CD14-positive monocyte (primary cell): ENCODE data around the gene MBNL2. TPM values are rescaled to one million over a fixed set of nuclear protein-coding genes. Genes with fewer than 3 reads are reported as not detected.
A peak's percentile ranks its signal among the peaks of the same experiment; 100 is the strongest.

Experiments used
- DNase-seq, 3 donors: peaks; one replicate each; pipeline ENCODE4 v3.0.0-alpha.2; 2011 to 2022
- H2AFZ ChIP-seq: 2 replicates; pipeline ENCODE4 v1.6.0; 2012; ENCODE audit warnings: mild to moderate bottlenecking, low read depth, low read length, inconsistent platforms; ENCODE audit not compliant: insufficient read depth, poor library complexity, severe bottlenecking
- H3K27ac ChIP-seq, 2 donors: 1 replicate in 1 of 2; 2 replicates in 1 of 2; pipeline ENCODE4 v1.5.1; 2012 to 2013; ENCODE audit warnings: low read length in 2 of 2, control low read depth in 1 of 2, inconsistent platforms in 1 of 2, low read depth in 1 of 2, mild to moderate bottlenecking in 1 of 2
- H3K27me3 ChIP-seq, 2 donors: one replicate each; pipeline versions ENCODE4 v1.6.0 to v1.6.1; 2011 to 2013; ENCODE audit warnings: low read length in 2 of 2; ENCODE audit not compliant: control insufficient read depth in 2 of 2, insufficient read depth in 2 of 2
- H3K36me3 ChIP-seq, 2 donors: replicated peaks in 1 of 2; 1 replicate in 1 of 2; 2 replicates in 1 of 2; pipeline versions ENCODE4 v1.5.1 to v1.6.1; 2012 to 2013; ENCODE audit warnings: low read length in 2 of 2, control low read depth in 1 of 2, inconsistent platforms in 1 of 2, mild to moderate bottlenecking in 1 of 2; ENCODE audit not compliant: insufficient read depth in 2 of 2, control insufficient read depth in 1 of 2
- H3K4me1 ChIP-seq, 2 donors: 1 replicate in 1 of 2; 2 replicates in 1 of 2; pipeline versions ENCODE4 v1.5.1 to v1.6.1; 2012 to 2013; ENCODE audit warnings: low read length in 2 of 2, control low read depth in 1 of 2, inconsistent platforms in 1 of 2, mild to moderate bottlenecking in 1 of 2, moderate library complexity in 1 of 2; ENCODE audit not compliant: insufficient read depth in 2 of 2, control insufficient read depth in 1 of 2
- H3K4me2 ChIP-seq: replicated peaks from 2 replicates; pipeline ENCODE3; 2012; ENCODE audit warnings: low read length, moderate library complexity, mild to moderate bottlenecking; ENCODE audit not compliant: poor library complexity, severe bottlenecking; ENCODE audit errors: extremely low read depth
- H3K4me3 ChIP-seq, 3 experiments: fragments of 200-600 bp in 1 of 3; sonication (generic) in 1 of 3; replicated peaks in 1 of 3; 1 replicate in 2 of 3; 2 replicates in 1 of 3; pipeline ENCODE4 v1.5.1; 2011 to 2013; ENCODE audit warnings: low read length in 3 of 3, mild to moderate bottlenecking in 3 of 3, control low read depth in 2 of 3, low read depth in 2 of 3, inconsistent platforms in 1 of 3, moderate library complexity in 1 of 3
- H3K79me2 ChIP-seq: 2 replicates; pipeline ENCODE4 v1.6.0; 2012; ENCODE audit warnings: mild to moderate bottlenecking, control low read depth, inconsistent platforms, low read length, moderate library complexity; ENCODE audit not compliant: insufficient read depth
- H3K9ac ChIP-seq: 2 replicates; pipeline ENCODE4 v1.6.0; 2017; ENCODE audit warnings: low read length, mild to moderate bottlenecking; ENCODE audit not compliant: insufficient read depth, poor library complexity, severe bottlenecking
- H3K9me3 ChIP-seq, 2 donors: replicated peaks in 1 of 2; 1 replicate in 1 of 2; 2 replicates in 1 of 2; pipeline versions ENCODE4 v1.5.1 to v1.6.1; 2012 to 2013; ENCODE audit warnings: low read length in 2 of 2, control low read depth in 1 of 2; ENCODE audit not compliant: control insufficient read depth in 1 of 2, insufficient read depth in 1 of 2
- H4K20me1 ChIP-seq: 2 replicates; pipeline ENCODE4 v1.6.0; 2012; ENCODE audit warnings: mild to moderate bottlenecking, low read length, control low read depth, moderate library complexity; ENCODE audit not compliant: insufficient read depth
- H3K27ac Mint-ChIP-seq, 7 donors: one replicate each; pipeline ENCODE4 v1.8.0; 2020; ENCODE audit warnings: mild to moderate bottlenecking in 7 of 7, mixed read lengths in 7 of 7, moderate library complexity in 6 of 7, inconsistent platforms in 2 of 7
- H3K27me3 Mint-ChIP-seq, 3 donors: one replicate each; pipeline ENCODE4 v1.8.0; 2021 to 2022; ENCODE audit warnings: low read depth in 3 of 3, mild to moderate bottlenecking in 3 of 3, mixed read lengths in 3 of 3, moderate library complexity in 3 of 3, inconsistent platforms in 1 of 3
- H3K36me3 Mint-ChIP-seq, 2 donors: one replicate each; pipeline ENCODE4 v1.8.0; 2020; ENCODE audit warnings: mixed read lengths in 2 of 2, inconsistent platforms in 1 of 2, mild to moderate bottlenecking in 1 of 2
- H3K4me1 Mint-ChIP-seq: one replicate; pipeline ENCODE4 v1.8.0; 2020; ENCODE audit warnings: mild to moderate bottlenecking, mixed read lengths
- H3K4me3 Mint-ChIP-seq, 2 donors: one replicate each; pipeline ENCODE4 v1.8.0; 2020; ENCODE audit warnings: mild to moderate bottlenecking in 2 of 2, mixed read lengths in 2 of 2, moderate library complexity in 1 of 2
- H3K9me3 Mint-ChIP-seq, 7 donors: one replicate each; pipeline ENCODE4 v1.8.0; 2020 to 2022; ENCODE audit warnings: mixed read lengths in 7 of 7, mild to moderate bottlenecking in 6 of 7, moderate library complexity in 6 of 7, inconsistent platforms in 2 of 7
- CTCF ChIP-seq: fragments of 200-600 bp; IDR thresholded peaks from one replicate; pipeline ENCODE4 v1.8.0; 2022; ENCODE audit warnings: antibody characterized with exemption, mild to moderate bottlenecking
- WGBS: methylation state at CpG from one replicate; pipeline ENCODE4 v1.1.5; 2013; ENCODE audit warnings: missing lambda C conversion rate; ENCODE audit not compliant: insufficient coverage; 5-methylcytosine and 5-hydroxymethylcytosine counted together
- intact Hi-C, 2 donors: fragments of 100-400 bp; cut with micrococcal nuclease; formaldehyde crosslinking; loops; one replicate each; pipeline versions ENCODE4 v1.15.0 to v1.15.1; 2023
- polyA plus RNA-seq, 3 donors: library from polyadenylated mRNA; depleted of rRNA in 1 of 3; unstranded in 2 of 3; stranded (reverse) in 1 of 3; fragments of 300-500 nt in 2 of 3; fragments of >200 nt in 1 of 3; fragmentation: Illumina TruSeq in 2 of 3; gene quantifications; 1 replicate in 2 of 3; 2 replicates in 1 of 3; pipeline ENCODE4 v1.2.3, GENCODE V29; 2012 to 2021

The MBNL2 gene
- polyA plus RNA-seq, 3 donors: 8.5 to 15.5 (median 13.4) TPM

DNA sequence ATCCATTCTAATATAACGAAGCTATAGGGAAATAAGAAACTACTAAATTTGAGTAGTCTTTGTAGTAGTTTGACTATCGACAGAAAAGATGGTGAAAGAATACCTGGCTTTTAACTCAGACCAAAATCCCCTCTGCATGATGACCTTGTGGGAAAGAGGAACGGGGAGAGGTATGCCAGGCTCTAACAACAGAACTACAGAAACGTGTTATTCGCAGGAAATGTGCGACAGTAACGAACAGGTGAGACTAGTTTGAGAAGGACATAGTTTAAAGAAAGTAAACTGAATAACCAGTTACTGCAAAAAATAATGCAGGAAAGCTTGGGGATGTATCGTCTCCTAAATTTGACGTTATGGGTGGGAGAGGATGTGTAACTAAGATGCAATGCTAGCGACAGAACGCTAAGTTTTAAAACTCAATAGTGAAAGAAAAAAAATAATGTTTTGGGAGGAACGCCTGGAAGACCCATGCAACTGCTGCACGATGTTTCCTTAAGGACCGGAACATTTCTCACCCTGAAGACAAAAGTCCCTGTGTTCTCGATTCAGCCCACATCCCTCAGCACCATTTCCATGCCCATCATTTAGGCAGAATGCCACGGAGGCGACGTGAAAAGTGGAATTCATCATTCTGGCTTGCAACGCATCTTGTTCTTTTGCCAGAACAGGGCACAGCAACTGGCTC, 210.2 kb downstream of the MBNL2 start:
- H3K36me3 Mint-ChIP-seq: peaks cover 0 to 5% of the 10 kb centered on the region in 2 donors
- H3K27ac Mint-ChIP-seq: peak overlapping the region; percentile 98 to 100 (median 100)
- peak overlapping the region; percentile 94 to 98 for H3K4me3 Mint-ChIP-seq
- peaks cover 0 to 4% (median 3%) of the 10 kb centered on the region in 3 donors for H3K27me3 Mint-ChIP-seq
- Histone ChIP-seq H3K36me3 (no peaks in the 10 kb centered on the region), H3K4me3 (peak overlapping the region; percentile 58 to 98 (median 90)), H2AFZ (peak overlapping the region; percentile 90), H3K4me1 (peaks cover 16 to 30% of the 10 kb centered on the region in 2 donors), H3K9me3 (no peaks in the 10 kb centered on the region), H3K79me2 (peaks cover 24% of the 10 kb centered on the region), H3K9ac (peak overlapping the region; percentile 98), H3K27me3 (no peaks in the 10 kb centered on the region), H3K27ac (peak overlapping the region; percentile 89 to 99), H3K4me2 (peak overlapping the region; percentile 82), H4K20me1 (peaks cover 9% of the 10 kb centered on the region)
- TF ChIP-seq CTCF: no peak
- intact Hi-C loops: loop anchor here (5.0 to 10.0 kb wide), 4 partner anchors 48 to 1755 kb away; partner anchors contain the start of genes MBNL2 (in 2 of the 2) and DNAJC3 (in 1 of the 2)
- 7% methylated on average over 16 of the region's 19 CpGs for WGBS
- peaks cover 31% of the 10 kb centered on the region for H3K4me1 Mint-ChIP-seq
- no peaks in the 10 kb centered on the region for H3K9me3 Mint-ChIP-seq
- peak in 1 of 3 donors; percentile 7 for DNase-seq

DNA sequence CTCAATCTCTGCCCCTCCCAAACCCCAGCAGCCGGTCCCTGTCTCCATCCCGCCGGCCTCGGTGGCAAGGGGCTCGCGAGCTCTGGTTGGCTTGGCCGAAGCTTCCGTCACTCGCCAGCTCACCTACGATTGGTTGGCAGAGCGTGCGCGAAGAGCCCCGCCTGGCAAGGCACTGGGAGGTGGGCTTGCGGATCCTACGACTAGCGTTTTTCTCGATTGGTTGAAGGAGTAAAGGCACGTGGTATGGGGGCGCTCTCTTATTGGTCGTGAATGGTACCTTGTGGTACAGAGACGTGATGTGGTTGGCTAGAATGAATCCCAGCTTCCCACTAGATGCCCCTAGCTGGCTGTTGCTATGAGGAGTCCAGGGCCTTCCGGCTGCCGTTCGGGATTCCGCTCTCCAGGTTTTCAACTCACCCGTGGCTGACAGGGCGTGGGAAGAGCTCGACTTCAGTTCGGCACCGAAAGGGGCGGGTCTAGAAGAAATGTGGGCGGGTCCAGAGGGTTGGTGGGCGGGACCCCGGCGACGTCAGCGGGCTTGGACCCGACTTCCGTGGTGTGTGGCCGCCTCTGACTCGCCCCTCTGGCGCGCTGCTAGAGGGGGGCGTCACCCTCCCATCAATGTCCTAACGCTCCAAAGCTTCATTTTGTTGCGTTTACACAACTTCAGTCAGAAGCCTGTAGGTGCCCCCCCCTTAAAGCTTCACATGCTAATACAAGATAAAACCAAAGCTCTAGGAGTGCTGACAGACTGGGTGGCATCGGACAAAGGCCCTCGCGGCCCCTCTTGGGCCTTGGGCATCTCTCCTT, 211.0 kb downstream of the MBNL2 start:
- Histone ChIP-seq H3K27ac (peak overlapping the region; percentile 89 to 99), H2AFZ (peak overlapping the region; percentile 90), H3K9me3 (no peaks in the 10 kb centered on the region), H3K27me3 (no peaks in the 10 kb centered on the region), H4K20me1 (peaks cover 9% of the 10 kb centered on the region), H3K79me2 (peaks cover 31% of the 10 kb centered on the region), H3K36me3 (no peaks in the 10 kb centered on the region), H3K4me2 (peak overlapping the region; percentile 82), H3K4me3 (peak overlapping the region; percentile 58 to 98 (median 90)), H3K9ac (peak overlapping the region; percentile 98), H3K4me1 (peaks cover 16 to 30% of the 10 kb centered on the region in 2 donors)
- no peaks in the 10 kb centered on the region for H3K9me3 Mint-ChIP-seq
- peaks cover 0 to 6% of the 10 kb centered on the region in 2 donors for H3K36me3 Mint-ChIP-seq
- peaks cover 31% of the 10 kb centered on the region for H3K4me1 Mint-ChIP-seq
- TF ChIP-seq CTCF: no peak
- H3K27me3 Mint-ChIP-seq: peaks cover 0 to 4% (median 3%) of the 10 kb centered on the region in 3 donors
- H3K27ac Mint-ChIP-seq: peak overlapping the region; percentile 98 to 100 (median 100)
- peak overlapping the region; percentile 94 to 98 for H3K4me3 Mint-ChIP-seq
- WGBS: 0% methylated on average over 48 of the region's 50 CpGs
- peak; percentile 99 to 100 (median 100) for DNase-seq
- intact Hi-C loops: loop anchor here (5.0 to 10.0 kb wide), 4 partner anchors 48 to 1756 kb away; partner anchors contain the start of genes MBNL2 (in 2 of the 2) and DNAJC3 (in 1 of the 2)
